ENCODE data around the gene IDUA.

DNA sequence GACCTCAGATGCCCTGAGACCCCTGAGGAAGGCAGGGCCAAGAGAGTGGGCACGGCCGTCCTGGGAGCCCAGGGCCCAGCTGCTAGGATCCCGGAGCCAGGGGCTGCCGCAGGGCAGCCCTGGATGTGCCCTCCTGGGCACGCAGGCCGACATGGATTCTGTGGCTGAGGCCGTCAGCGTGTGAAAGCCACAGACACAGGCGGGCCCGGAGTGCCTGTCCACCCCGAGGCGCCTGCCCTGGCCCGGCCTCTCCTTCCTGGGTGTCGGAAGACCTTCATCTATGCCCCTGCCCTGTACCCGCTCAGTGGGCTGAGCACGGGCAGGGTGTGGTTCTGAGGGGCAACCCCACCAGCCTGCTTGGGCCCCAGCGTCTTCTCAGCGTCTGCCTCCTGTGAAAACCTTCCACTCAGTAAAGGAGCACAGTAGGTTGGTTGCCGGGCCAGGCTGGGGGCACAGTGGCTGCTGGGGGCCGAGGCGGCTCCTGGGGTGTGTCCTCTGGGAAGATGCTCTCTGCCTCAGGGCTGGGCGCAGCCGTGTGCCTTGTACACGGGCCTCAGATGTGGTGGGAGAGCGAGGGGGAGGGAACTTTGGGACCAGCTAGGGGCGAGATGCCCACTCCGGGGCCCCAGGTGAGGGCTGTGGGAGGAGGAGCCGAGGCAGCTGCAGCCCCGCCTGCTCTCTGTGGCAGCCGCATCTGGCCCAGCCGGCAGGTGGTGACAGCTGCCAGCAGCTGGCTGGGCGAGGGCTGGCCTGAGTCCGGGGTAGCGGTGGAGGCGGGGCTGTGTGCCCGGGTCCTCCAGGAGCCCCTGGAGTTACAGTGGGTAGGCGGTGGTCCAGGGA lies 45.3 kb downstream of the IDUA start:
- TF ChIP-seq CTCF (IDR thresholded peaks at IDR 0.05; ENCODE audit: insufficient read depth, low read length, poor library complexity, severe bottlenecking), result no peak
- no peak for TF ChIP-seq EZH2phosphoT487 (conservative IDR thresholded peaks at IDR 0.05; ENCODE audit: low read length)

Data from SU-DHL-6 (cell line).